ENCODE data around the gene TBC1D17.

The TBC1D17 gene

DNA sequence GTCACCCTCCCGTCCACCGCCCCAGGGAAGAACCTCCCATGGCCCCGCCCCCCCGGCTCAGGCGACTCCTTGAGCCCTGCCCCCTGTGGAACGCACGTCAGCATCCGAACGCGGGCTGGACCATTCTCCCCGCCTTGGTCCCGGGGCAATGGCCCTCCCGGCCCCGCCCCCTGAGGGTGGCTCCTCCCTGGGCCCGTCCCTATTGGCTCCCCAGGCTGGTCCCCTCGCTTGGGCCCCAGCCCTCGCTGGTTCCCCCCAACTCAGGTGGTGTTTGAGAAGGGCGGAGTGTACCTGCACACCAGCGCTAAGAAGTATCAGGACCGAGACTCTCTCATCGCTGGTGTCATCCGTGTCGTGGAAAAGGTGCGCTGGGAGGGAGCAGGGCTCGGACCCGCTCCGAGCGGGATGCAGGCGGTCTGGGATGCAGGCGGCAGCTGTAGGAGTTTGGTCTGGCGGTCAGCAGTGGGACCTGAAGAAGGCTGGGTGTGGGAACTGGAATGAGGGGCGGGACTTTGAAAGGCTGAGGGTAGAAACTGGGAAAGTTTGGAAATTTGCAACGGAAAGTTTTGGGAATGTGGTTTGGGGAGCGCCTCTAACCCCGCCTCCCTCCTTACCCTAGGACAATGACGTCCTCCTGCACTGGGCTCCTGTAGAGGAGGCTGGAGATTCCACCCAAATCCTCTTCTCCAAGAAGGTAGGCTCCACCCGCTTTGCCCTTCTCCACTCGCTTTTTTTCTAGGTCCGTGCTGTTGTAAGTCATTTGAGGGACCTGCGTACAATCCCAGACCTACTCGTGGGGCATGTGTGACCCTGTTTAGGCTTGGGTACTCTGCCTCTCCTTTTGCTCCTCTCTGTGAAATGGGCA is 609 bp downstream of the TBC1D17 start:
- TF ChIP-seq EZH2phosphoT487 (conservative IDR thresholded peaks at IDR 0.05; ENCODE audit: low read length) = no peak
- TF ChIP-seq, protein P1, sequence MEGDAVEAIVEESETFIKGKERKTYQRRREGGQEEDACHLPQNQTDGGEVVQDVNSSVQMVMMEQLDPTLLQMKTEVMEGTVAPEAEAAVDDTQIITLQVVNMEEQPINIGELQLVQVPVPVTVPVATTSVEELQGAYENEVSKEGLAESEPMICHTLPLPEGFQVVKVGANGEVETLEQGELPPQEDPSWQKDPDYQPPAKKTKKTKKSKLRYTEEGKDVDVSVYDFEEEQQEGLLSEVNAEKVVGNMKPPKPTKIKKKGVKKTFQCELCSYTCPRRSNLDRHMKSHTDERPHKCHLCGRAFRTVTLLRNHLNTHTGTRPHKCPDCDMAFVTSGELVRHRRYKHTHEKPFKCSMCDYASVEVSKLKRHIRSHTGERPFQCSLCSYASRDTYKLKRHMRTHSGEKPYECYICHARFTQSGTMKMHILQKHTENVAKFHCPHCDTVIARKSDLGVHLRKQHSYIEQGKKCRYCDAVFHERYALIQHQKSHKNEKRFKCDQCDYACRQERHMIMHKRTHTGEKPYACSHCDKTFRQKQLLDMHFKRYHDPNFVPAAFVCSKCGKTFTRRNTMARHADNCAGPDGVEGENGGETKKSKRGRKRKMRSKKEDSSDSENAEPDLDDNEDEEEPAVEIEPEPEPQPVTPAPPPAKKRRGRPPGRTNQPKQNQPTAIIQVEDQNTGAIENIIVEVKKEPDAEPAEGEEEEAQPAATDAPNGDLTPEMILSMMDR (IDR thresholded peaks at IDR 0.05; ENCODE audit: insufficient read depth, low read length, poor library complexity, severe bottlenecking) = no peak
- Histone ChIP-seq H3K36me3 (ENCODE audit: low read length) (peaks cover 5% of the 10 kb centered on the region; the same call in 1 of the 2 replicates), H3K9me2 (replicated peaks; ENCODE audit: insufficient read depth, low read length) (no peaks in the 10 kb centered on the region), H4K20me1 (ENCODE audit: low read depth, low read length) (no peaks in the 10 kb centered on the region), H3K4me3 (ENCODE audit: insufficient read depth, low read length, poor library complexity, severe bottlenecking) (peak overlapping the region; percentile 89), H3F3A (ENCODE audit: insufficient read depth) (no peaks in the 10 kb centered on the region), H3K9me3 (ENCODE audit: insufficient read depth, low read length) (no peaks in the 10 kb centered on the region), H3K9ac (ENCODE audit: low read length) (peak overlapping the region; percentile 94), H2AFZ (ENCODE audit: low read depth, low read length, severe bottlenecking) (peak overlapping the region; percentile 77), H3K4me2 (ENCODE audit: low read depth, low read length, poor library complexity, severe bottlenecking) (peak overlapping the region; percentile 67), H3K79me2 (ENCODE audit: insufficient read depth, low read length) (peaks cover 9% of the 10 kb centered on the region; the same call in 1 of the 2 replicates), H3K27me3 (ENCODE audit: low read length) (no peaks in the 10 kb centered on the region), H3K27ac (ENCODE audit: low read depth, low read length) (peak overlapping the region; percentile 79)

DNA sequence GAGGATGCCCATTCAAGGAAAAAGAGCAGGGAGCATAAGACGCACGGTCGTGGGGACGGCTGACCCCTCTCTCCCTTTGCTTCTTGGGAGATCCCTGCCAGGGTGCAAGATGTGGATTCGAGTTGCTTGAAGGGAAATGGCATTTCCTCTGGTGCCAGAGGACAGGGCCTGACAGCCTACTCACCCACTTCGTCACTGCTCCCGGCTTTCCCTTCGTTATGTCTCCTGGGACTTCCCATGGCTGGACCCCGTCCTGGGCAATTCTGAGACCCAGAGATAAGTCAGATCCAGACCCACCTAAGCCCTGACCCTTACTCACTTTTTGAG is 1.2 kb downstream of the TBC1D17 start:
- no peak for TF ChIP-seq EZH2phosphoT487 (conservative IDR thresholded peaks at IDR 0.05; ENCODE audit: low read length)
- TF ChIP-seq, protein P1 (IDR thresholded peaks at IDR 0.05; ENCODE audit: insufficient read depth, low read length, poor library complexity, severe bottlenecking) = no peak
- peak overlapping the region; percentile 67 for H3K4me2 ChIP-seq (ENCODE audit: low read depth, low read length, poor library complexity, severe bottlenecking)
- no peak overlapping the region for H3K27ac ChIP-seq (ENCODE audit: low read depth, low read length)
- H3K36me3 ChIP-seq (ENCODE audit: low read length) = peaks cover 8% of the 10 kb centered on the region; the same call in 1 of the 2 replicates
- no peaks in the 10 kb centered on the region for H3K9me2 ChIP-seq (replicated peaks; ENCODE audit: insufficient read depth, low read length)
- peak overlapping the region; percentile 89 for H3K4me3 ChIP-seq (ENCODE audit: insufficient read depth, low read length, poor library complexity, severe bottlenecking)
- no peaks in the 10 kb centered on the region for H4K20me1 ChIP-seq (ENCODE audit: low read depth, low read length)
- H2AFZ ChIP-seq (ENCODE audit: low read depth, low read length, severe bottlenecking) = no peak overlapping the region
- H3K9ac ChIP-seq (ENCODE audit: low read length) = peak overlapping the region; percentile 94
- no peaks in the 10 kb centered on the region for H3K9me3 ChIP-seq (ENCODE audit: insufficient read depth, low read length)
- H3K27me3 ChIP-seq (ENCODE audit: low read length) = no peaks in the 10 kb centered on the region
- H3F3A ChIP-seq (ENCODE audit: insufficient read depth) = no peaks in the 10 kb centered on the region
- peaks cover 9% of the 10 kb centered on the region; the same call in 1 of the 2 replicates for H3K79me2 ChIP-seq (ENCODE audit: insufficient read depth, low read length)

DNA sequence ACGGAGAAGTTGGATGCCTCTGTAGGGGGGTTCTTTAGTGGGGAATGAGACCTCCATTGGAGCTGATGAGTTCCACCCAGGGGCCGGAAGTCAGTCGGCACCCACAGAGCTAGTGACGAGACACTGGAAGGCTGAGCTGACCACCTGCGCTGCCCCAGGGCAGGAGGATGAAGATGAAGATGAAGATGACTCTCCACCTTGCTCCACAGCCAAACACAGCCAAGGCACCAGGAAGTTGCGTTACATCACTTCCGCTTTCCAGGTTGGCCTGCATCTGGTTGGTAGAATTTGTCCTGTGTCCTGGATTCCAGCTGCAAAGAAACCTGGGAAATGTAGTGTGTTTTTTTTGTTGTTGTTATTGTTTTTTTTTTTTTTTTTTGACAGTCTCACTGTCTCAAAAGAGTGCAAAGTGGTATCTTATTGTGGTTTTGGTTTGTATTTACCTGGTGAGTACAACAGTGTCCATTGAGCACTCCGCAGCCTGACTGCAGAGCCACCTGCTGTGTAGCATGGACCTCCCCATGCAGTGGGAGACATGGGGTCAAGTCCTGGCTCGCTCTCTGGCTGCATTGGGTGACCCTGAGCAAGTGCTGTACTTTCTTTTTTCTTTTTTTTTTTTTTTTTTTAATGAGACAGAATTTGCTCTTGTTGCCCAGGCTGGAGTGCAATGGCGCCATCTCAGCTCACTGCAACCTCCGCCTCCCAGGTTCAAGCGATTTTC is 1.9 kb downstream of the TBC1D17 start:
- H3K9ac ChIP-seq (ENCODE audit: low read length) = no peak overlapping the region
- peaks cover 8% of the 10 kb centered on the region; the same call in 1 of the 2 replicates for H3K36me3 ChIP-seq (ENCODE audit: low read length)
- no peaks in the 10 kb centered on the region for H4K20me1 ChIP-seq (ENCODE audit: low read depth, low read length)
- peaks cover 9% of the 10 kb centered on the region; the same call in 1 of the 2 replicates for H3K79me2 ChIP-seq (ENCODE audit: insufficient read depth, low read length)
- no peaks in the 10 kb centered on the region for H3K9me2 ChIP-seq (replicated peaks; ENCODE audit: insufficient read depth, low read length)
- no peak overlapping the region for H3K4me3 ChIP-seq (ENCODE audit: insufficient read depth, low read length, poor library complexity, severe bottlenecking)
- TF ChIP-seq, protein P1 (IDR thresholded peaks at IDR 0.05; ENCODE audit: insufficient read depth, low read length, poor library complexity, severe bottlenecking) = no peak
- TF ChIP-seq EZH2phosphoT487 (conservative IDR thresholded peaks at IDR 0.05; ENCODE audit: low read length) = no peak
- no peaks in the 10 kb centered on the region for H3K27me3 ChIP-seq (ENCODE audit: low read length)
- H3K27ac ChIP-seq (ENCODE audit: low read depth, low read length) = no peak overlapping the region
- H2AFZ ChIP-seq (ENCODE audit: low read depth, low read length, severe bottlenecking) = no peak overlapping the region
- H3F3A ChIP-seq (ENCODE audit: insufficient read depth) = no peaks in the 10 kb centered on the region
- H3K4me2 ChIP-seq (ENCODE audit: low read depth, low read length, poor library complexity, severe bottlenecking) = peak overlapping the region; percentile 67
- H3K9me3 ChIP-seq (ENCODE audit: insufficient read depth, low read length) = no peaks in the 10 kb centered on the region

All from SU-DHL-6 (cell line).